Gastroesophageal sphincter (tissue), 4 donors: ENCODE data around the gene PTGER2. TPM values are rescaled to one million over a fixed set of nuclear protein-coding genes. Genes with fewer than 3 reads are reported as not detected.

Experiments
- ATAC-seq: fragments of 150-250 bp; one replicate; pipeline ENCODE4 v1.9.1; 2016; ENCODE audit warnings: mild to moderate bottlenecking, moderate library complexity
- H3K27ac ChIP-seq, 4 donors: fragments of 200-600 bp; sonication (generic) in 3 of 4; 1 replicate in 3 of 4; 2 replicates in 1 of 4; pipeline ENCODE4 v1.5.1; 2016 to 2019
- H3K27me3 ChIP-seq: fragments of 200-600 bp; sonication (generic); one replicate; pipeline ENCODE4 v1.5.1; 2019
- H3K36me3 ChIP-seq, 2 donors: fragments of 200-600 bp; sonication (generic); one replicate each; pipeline ENCODE4 v1.5.1; 2019; ENCODE audit warnings: control low read depth in 1 of 2
- H3K4me1 ChIP-seq, 3 donors: fragments of 200-600 bp; sonication (generic); 1 replicate in 2 of 3; 2 replicates in 1 of 3; pipeline ENCODE4 v1.5.1; 2016 to 2019; ENCODE audit warnings: control low read depth in 2 of 3
- H3K4me3 ChIP-seq, 2 donors: fragments of 200-600 bp; sonication (generic); one replicate each; pipeline ENCODE4 v1.5.1; 2019; ENCODE audit warnings: mild to moderate bottlenecking in 1 of 2, moderate library complexity in 1 of 2
- H3K9me3 ChIP-seq, 3 donors: fragments of 200-600 bp; sonication (generic); one replicate each; pipeline ENCODE4 v1.5.1; 2017 to 2019; ENCODE audit warnings: control low read depth in 2 of 3
- EP300 ChIP-seq: sonication (generic); formaldehyde crosslinking; IDR thresholded peaks from one replicate; pipeline ENCODE4 v1.6.1; 2017; ENCODE audit warnings: antibody characterized with exemption, mild to moderate bottlenecking
- POLR2A ChIP-seq, 2 donors: fragments of 450-650 bp; IDR thresholded peaks; one replicate each; pipeline ENCODE4 v1.6.1; 2017; ENCODE audit warnings: antibody characterized with exemption in 2 of 2, mild to moderate bottlenecking in 2 of 2, moderate library complexity in 1 of 2
- POLR2AphosphoS5 ChIP-seq: sonication (generic); formaldehyde crosslinking; IDR thresholded peaks from one replicate; pipeline ENCODE4 v1.6.1; 2017; ENCODE audit warnings: antibody characterized with exemption
- WGBS, 2 donors: methylation state at CpG; one replicate each; pipeline ENCODE4 v1.1.5; 2018; ENCODE audit warnings: low coverage in 1 of 2; 5-methylcytosine and 5-hydroxymethylcytosine counted together
- total RNA-seq, 4 donors: library from RNA; depleted of rRNA; stranded (reverse); fragments of >200 nt; gene quantifications; one replicate each; pipeline ENCODE4 v1.1.0, GENCODE V29; 2016
- TF ChIP-seq, protein P1 (sequence below), 4 experiments: fragments of 200-600 bp in 2 of 4; fragments of 450-650 bp in 2 of 4; sonication (generic) in 1 of 4; IDR thresholded peaks; one replicate each; pipeline ENCODE4 v1.5.1; 2017 to 2019; ENCODE audit warnings: antibody characterized with exemption in 4 of 4, mild to moderate bottlenecking in 2 of 4, moderate library complexity in 2 of 4

Gene PTGER2
- total RNA-seq, 4 donors from 2014 or later, result 4.8 to 24.2 (median 9.0) TPM

GRCh38 chr14:52275372-52275771, 38.7 kb upstream of the PTGER2 start:
- Histone ChIP-seq H3K9me3 (no peaks in the 10 kb centered on the region), H3K4me3 (no peak overlapping the region), H3K27ac (no peak overlapping the region), H3K4me1 (no peaks in the 10 kb centered on the region), H3K36me3 (no peaks in the 10 kb centered on the region), H3K27me3 (no peaks in the 10 kb centered on the region)
- WGBS, 2 donors, result 34 to 52% methylated on average over 3 of the region's 3 CpGs
- no peak for TF ChIP-seq POLR2A (IDR thresholded peaks at IDR 0.05)
- no peak for TF ChIP-seq POLR2AphosphoS5
- TF ChIP-seq, protein P1, sequence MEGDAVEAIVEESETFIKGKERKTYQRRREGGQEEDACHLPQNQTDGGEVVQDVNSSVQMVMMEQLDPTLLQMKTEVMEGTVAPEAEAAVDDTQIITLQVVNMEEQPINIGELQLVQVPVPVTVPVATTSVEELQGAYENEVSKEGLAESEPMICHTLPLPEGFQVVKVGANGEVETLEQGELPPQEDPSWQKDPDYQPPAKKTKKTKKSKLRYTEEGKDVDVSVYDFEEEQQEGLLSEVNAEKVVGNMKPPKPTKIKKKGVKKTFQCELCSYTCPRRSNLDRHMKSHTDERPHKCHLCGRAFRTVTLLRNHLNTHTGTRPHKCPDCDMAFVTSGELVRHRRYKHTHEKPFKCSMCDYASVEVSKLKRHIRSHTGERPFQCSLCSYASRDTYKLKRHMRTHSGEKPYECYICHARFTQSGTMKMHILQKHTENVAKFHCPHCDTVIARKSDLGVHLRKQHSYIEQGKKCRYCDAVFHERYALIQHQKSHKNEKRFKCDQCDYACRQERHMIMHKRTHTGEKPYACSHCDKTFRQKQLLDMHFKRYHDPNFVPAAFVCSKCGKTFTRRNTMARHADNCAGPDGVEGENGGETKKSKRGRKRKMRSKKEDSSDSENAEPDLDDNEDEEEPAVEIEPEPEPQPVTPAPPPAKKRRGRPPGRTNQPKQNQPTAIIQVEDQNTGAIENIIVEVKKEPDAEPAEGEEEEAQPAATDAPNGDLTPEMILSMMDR (IDR thresholded peaks at IDR 0.05), result no peak
- no peak for TF ChIP-seq EP300
- no peak for ATAC-seq

DNA sequence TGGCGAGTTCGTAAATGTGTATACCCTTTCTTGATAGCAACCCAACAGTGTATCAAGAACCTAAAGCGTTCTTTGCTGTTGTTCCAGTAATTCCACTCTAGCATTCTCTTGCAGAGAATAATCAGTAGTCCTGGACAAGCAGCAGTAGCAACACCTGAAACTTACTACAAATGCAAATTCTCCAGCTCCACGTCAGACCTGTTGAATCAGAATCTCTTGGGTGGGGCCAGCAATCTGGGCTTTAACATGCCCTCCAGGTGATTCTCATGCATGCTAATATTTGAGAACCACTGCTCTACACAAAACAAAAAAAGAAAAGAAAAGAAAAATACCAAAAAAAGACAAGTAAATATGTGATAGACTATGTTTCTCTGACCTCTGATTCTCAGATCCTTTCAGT, 36.6 kb upstream of the PTGER2 start:
- Histone ChIP-seq H3K4me3 (no peak overlapping the region), H3K4me1 (no peaks in the 10 kb centered on the region), H3K9me3 (no peaks in the 10 kb centered on the region), H3K27me3 (peaks cover 3% of the 10 kb centered on the region), H3K36me3 (no peaks in the 10 kb centered on the region), H3K27ac (no peak overlapping the region)
- WGBS, 2 donors, result 89 to 92% methylated on average over 3 to 4 of the region's 4 CpGs
- TF ChIP-seq, protein P1 (IDR thresholded peaks at IDR 0.05), result no peak
- TF ChIP-seq POLR2AphosphoS5, result no peak
- no peak for TF ChIP-seq POLR2A (IDR thresholded peaks at IDR 0.05)
- TF ChIP-seq EP300, result no peak
- no peak for ATAC-seq

- TF ChIP-seq, protein P1 (IDR thresholded peaks at IDR 0.05), result no peak
- no peak for TF ChIP-seq EP300
- no peak for TF ChIP-seq POLR2AphosphoS5
- TF ChIP-seq POLR2A (IDR thresholded peaks at IDR 0.05), result no peak
- Histone ChIP-seq H3K27ac (no peak overlapping the region), H3K4me1 (no peaks in the 10 kb centered on the region), H3K9me3 (no peaks in the 10 kb centered on the region), H3K36me3 (no peaks in the 10 kb centered on the region), H3K27me3 (peaks cover 7% of the 10 kb centered on the region), H3K4me3 (no peak overlapping the region)
- peak; percentile 60 for ATAC-seq
- 24 to 39% methylated on average over 3 of the region's 3 CpGs for WGBS, 2 donors
Measured at GRCh38 chr14:52279408-52279807, 34.7 kb upstream of the PTGER2 start.

DNA sequence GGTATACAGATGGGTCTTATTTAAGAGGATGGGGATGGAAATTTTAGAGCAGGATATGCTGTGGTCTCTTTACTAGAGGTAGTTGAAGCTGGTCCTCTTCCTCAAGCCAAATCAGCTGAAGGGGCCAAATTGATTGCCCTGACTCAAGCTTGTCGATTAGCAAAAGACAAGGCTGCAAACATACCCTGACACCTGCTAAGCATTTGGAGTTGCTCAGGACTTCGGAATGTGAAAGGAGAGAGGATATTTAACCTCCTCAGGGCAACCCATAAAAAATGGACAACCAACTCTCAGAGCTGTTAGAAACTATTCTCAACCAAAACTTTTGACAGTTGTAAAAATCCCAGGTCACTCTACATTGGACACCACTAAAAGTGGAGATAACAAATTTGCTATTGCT, 31.0 kb upstream of the PTGER2 start:
- Histone ChIP-seq H3K27me3 (peaks cover 14% of the 10 kb centered on the region), H3K27ac (no peak overlapping the region), H3K36me3 (no peaks in the 10 kb centered on the region), H3K9me3 (no peaks in the 10 kb centered on the region), H3K4me1 (no peaks in the 10 kb centered on the region), H3K4me3 (no peak overlapping the region)
- 83% methylated on average over 2 of the region's 2 CpGs; no CpG with 5 or more reads in 1 of the 2 donors for WGBS, 2 donors
- TF ChIP-seq POLR2A (IDR thresholded peaks at IDR 0.05) (no peak), POLR2AphosphoS5 (no peak), EP300 (no peak)
- TF ChIP-seq, protein P1 (IDR thresholded peaks at IDR 0.05), result no peak
- ATAC-seq, result no peak

DNA sequence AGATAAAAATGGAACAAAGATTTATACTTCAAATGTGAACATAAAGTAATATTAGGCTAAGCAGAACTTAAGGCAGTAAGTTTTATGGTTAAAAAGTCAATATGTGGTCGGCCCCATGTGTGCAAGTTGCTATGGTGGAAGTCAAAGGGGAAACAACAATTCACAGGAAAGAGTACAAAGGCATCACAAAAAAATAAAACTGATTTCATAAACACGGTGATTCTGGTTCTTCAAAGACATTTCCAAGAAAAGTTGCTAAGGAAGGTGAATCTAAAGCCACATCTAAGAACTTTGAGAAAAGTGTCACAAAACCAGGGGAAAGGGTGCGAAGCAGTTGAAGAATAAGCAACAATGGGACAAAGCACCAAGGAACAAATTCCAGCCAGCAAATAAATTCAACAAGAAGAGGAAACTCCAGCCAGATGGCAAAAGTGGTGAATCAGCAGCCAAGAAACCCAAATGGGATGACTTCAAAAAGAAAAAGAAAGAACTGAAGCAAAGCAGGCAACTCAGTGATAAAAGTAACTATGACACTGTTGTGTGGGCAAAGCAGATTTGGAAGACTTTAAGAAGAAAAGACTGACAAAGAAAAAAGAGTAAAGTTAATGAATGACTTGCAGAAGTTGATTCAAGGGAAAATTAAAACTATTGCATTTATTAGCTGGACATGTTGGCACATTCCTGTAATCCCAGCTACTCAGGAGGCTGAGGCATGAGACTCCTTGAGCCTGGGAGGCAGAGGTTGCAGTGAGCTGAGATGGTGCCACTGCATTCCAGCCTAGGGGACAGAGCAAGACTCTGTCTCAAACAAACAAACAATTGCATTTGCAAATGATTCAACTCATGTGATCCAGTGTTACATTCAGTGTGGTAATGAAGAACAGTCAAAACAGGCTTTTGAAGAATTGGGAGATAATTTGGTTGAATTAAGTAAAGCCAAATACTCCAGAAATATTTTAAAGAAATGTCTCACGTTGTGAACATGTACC, 27.2 kb upstream of the PTGER2 start:
- H3K4me3 ChIP-seq, result no peak overlapping the region
- no peak for ATAC-seq
- no peaks in the 10 kb centered on the region for H3K4me1 ChIP-seq
- no peak for TF ChIP-seq POLR2AphosphoS5
- TF ChIP-seq, protein P1 (IDR thresholded peaks at IDR 0.05), result no peak
- H3K9me3 ChIP-seq, result no peaks in the 10 kb centered on the region
- peaks cover 22% of the 10 kb centered on the region for H3K27me3 ChIP-seq
- WGBS, 2 donors, result 60 to 69% methylated on average over 3 to 4 of the region's 4 CpGs
- no peaks in the 10 kb centered on the region for H3K36me3 ChIP-seq
- no peak overlapping the region for H3K27ac ChIP-seq
